ENCODE results near the gene CEP112.
A peak's percentile ranks its signal among the peaks of the same experiment; 100 is the strongest.

CEP112 gene

DNA sequence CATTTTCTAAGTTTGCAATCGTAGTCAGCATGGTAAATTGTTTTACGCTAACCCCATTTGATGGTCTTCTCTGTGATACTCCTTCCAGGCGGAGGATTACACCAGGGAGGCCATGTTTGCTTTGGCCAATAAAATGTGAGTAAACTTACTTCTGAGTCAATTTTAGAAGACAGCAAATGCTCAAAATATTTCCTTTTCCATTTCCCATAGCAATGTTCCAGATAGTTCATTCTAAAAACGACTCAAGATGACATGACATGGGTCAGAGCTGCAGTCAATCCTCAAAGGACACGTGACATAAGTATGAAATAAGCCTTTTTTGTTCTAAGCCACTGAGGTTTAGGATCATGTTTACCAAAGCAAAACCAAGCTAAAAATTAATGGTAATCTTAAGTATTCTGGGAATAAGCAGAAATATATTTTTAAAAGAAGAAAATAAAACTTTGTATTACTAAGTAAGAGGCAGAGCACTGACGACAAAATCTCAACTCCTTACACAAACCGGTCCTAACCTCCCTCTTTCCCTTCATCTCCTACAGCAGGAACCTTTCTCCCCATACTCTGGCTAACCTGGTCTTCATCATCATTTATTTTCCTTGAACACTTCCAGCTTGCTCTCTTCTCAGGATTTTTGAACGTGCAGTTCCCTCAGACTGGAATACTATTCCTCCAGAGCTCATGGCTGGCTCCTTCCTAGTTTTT is 266.2 kb downstream of the CEP112 start:
- no peaks in the 10 kb centered on the region for H4K20me1 ChIP-seq (ENCODE audit: insufficient read depth, low read length)
- H3K36me3 ChIP-seq (replicated peaks; ENCODE audit: insufficient read depth, low read length) = no peaks in the 10 kb centered on the region
- no peak for TF ChIP-seq EZH2 (optimal IDR thresholded peaks at IDR 0.05; ENCODE audit: low read depth, low read length)
- TF ChIP-seq, protein P1, sequence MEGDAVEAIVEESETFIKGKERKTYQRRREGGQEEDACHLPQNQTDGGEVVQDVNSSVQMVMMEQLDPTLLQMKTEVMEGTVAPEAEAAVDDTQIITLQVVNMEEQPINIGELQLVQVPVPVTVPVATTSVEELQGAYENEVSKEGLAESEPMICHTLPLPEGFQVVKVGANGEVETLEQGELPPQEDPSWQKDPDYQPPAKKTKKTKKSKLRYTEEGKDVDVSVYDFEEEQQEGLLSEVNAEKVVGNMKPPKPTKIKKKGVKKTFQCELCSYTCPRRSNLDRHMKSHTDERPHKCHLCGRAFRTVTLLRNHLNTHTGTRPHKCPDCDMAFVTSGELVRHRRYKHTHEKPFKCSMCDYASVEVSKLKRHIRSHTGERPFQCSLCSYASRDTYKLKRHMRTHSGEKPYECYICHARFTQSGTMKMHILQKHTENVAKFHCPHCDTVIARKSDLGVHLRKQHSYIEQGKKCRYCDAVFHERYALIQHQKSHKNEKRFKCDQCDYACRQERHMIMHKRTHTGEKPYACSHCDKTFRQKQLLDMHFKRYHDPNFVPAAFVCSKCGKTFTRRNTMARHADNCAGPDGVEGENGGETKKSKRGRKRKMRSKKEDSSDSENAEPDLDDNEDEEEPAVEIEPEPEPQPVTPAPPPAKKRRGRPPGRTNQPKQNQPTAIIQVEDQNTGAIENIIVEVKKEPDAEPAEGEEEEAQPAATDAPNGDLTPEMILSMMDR (IDR thresholded peaks at IDR 0.05; ENCODE audit: low read length) = no peak
- no peak for TF ChIP-seq EZH2phosphoT487 (IDR thresholded peaks at IDR 0.05; ENCODE audit: low read length)

DNA sequence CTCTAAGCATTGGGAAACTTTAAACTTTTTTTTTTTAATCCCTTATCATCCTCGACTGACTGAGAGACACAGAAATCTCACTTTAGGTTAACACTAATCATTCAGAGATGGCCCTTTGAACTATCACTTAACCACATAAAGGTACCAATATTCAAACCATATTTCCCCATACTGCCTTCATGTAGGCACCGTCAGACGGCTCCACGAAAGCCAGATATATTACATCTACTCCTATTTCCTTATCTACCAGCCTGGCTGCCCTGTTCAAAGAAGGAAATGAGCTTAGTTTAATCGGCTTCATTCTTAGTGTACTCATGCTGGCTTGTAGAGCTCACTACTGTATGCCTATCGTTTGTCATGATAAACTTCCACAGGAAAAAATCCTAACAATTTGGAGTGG is 270.9 kb downstream of the CEP112 start:
- Histone ChIP-seq H3K4me3 (ENCODE audit: low read length) (no peak overlapping the region), H3K9me3 (replicated peaks; ENCODE audit: insufficient read depth, low read length) (no peaks in the 10 kb centered on the region), H4K20me1 (ENCODE audit: insufficient read depth, low read length) (no peaks in the 10 kb centered on the region), H3K36me3 (replicated peaks; ENCODE audit: insufficient read depth, low read length) (no peaks in the 10 kb centered on the region), H3K4me1 (ENCODE audit: low read length) (no peaks in the 10 kb centered on the region), H3K27me3 (replicated peaks; ENCODE audit: insufficient read depth, low read length) (no peaks in the 10 kb centered on the region), H3K9ac (ENCODE audit: low read length) (no peak overlapping the region), H3K27ac (ENCODE audit: low read length) (no peak overlapping the region), H2AFZ (ENCODE audit: low read length) (no peak overlapping the region), H3K79me2 (ENCODE audit: low read length) (no peaks in the 10 kb centered on the region), H3K9me2 (replicated peaks; ENCODE audit: insufficient read depth, low read length) (no peaks in the 10 kb centered on the region), H3K4me2 (ENCODE audit: low read depth, low read length) (no peak overlapping the region), H3F3A (ENCODE audit: insufficient read depth, low read length) (no peaks in the 10 kb centered on the region)
- DNase-seq = no peak
- TF ChIP-seq, protein P1 (IDR thresholded peaks at IDR 0.05; ENCODE audit: low read length) = no peak
- TF ChIP-seq EZH2 (optimal IDR thresholded peaks at IDR 0.05; ENCODE audit: low read depth, low read length) (no peak), EZH2phosphoT487 (IDR thresholded peaks at IDR 0.05; ENCODE audit: low read length) (no peak)

More for the DNA sequence above, 266.2 kb downstream of the CEP112 start:
- Histone ChIP-seq H3K27me3 (replicated peaks; ENCODE audit: insufficient read depth, low read length) (no peaks in the 10 kb centered on the region), H3F3A (ENCODE audit: insufficient read depth, low read length) (no peaks in the 10 kb centered on the region), H3K79me2 (ENCODE audit: low read length) (no peaks in the 10 kb centered on the region), H3K9me2 (replicated peaks; ENCODE audit: insufficient read depth, low read length) (no peaks in the 10 kb centered on the region), H2AFZ (ENCODE audit: low read length) (no peak overlapping the region), H3K27ac (ENCODE audit: low read length) (no peak overlapping the region), H3K9me3 (replicated peaks; ENCODE audit: insufficient read depth, low read length) (no peaks in the 10 kb centered on the region), H3K4me3 (ENCODE audit: low read length) (no peak overlapping the region), H3K4me1 (ENCODE audit: low read length) (no peaks in the 10 kb centered on the region), H3K9ac (ENCODE audit: low read length) (no peak overlapping the region), H3K4me2 (ENCODE audit: low read depth, low read length) (no peak overlapping the region)
- no peak for DNase-seq

DNA sequence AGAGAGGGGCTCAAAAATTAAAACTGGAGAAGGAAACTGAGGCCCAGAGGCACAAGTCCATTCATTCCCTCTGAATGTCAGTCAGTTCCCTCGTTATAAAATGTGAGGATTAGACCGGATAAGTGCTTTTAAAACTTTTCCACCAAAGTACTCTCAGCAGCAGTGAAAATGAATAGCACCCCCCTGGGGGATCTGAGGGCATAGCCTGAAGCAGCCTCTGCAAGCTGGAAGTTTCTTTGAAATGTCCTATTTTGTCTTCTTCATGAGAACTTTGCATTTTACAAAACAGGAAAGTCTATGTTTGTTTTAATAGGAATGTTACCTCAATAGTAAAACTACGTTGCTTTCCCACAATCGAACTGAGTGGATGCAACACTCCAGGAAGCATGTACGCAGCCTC is 273.0 kb downstream of the CEP112 start:
- H3K79me2 ChIP-seq (ENCODE audit: low read length) = no peaks in the 10 kb centered on the region
- no peaks in the 10 kb centered on the region for H3K36me3 ChIP-seq (replicated peaks; ENCODE audit: insufficient read depth, low read length)
- no peaks in the 10 kb centered on the region for H3K9me2 ChIP-seq (replicated peaks; ENCODE audit: insufficient read depth, low read length)
- H3K4me2 ChIP-seq (ENCODE audit: low read depth, low read length) = no peak overlapping the region
- no peaks in the 10 kb centered on the region for H4K20me1 ChIP-seq (ENCODE audit: insufficient read depth, low read length)
- no peak overlapping the region for H3K4me3 ChIP-seq (ENCODE audit: low read length)
- no peak overlapping the region for H3K27ac ChIP-seq (ENCODE audit: low read length)
- peaks cover 13% of the 10 kb centered on the region for H3K4me1 ChIP-seq (ENCODE audit: low read length)
- no peak for DNase-seq
- no peaks in the 10 kb centered on the region for H3K27me3 ChIP-seq (replicated peaks; ENCODE audit: insufficient read depth, low read length)
- no peak overlapping the region for H3K9ac ChIP-seq (ENCODE audit: low read length)
- no peaks in the 10 kb centered on the region for H3F3A ChIP-seq (ENCODE audit: insufficient read depth, low read length)
- TF ChIP-seq, protein P1 (IDR thresholded peaks at IDR 0.05; ENCODE audit: low read length) = peak; percentile 6; the same call in 1 of the 2 replicates
- TF ChIP-seq EZH2 (optimal IDR thresholded peaks at IDR 0.05; ENCODE audit: low read depth, low read length) = no peak
- H3K9me3 ChIP-seq (replicated peaks; ENCODE audit: insufficient read depth, low read length) = no peaks in the 10 kb centered on the region
- H2AFZ ChIP-seq (ENCODE audit: low read length) = no peak overlapping the region

All from MM.1S (cell line).